HEK293 (cell line): ENCODE measurements around the gene RALGAPA1.

Experiments
- CTCF ChIP-seq: fragments of 450-650 bp; formaldehyde crosslinking; IDR thresholded peaks from 2 replicates; pipeline ENCODE4 v1.5.1; 2016; ENCODE audit warnings: missing biosample characterization, missing genetic modification characterization
- EGR2 ChIP-seq: fragments of 450-650 bp; formaldehyde crosslinking; IDR thresholded peaks from 2 replicates; pipeline ENCODE4 v1.5.1; 2016; ENCODE audit warnings: low read depth, missing biosample characterization, missing genetic modification characterization
- ZFHX2 ChIP-seq: fragments of 450-650 bp; formaldehyde crosslinking; conservative IDR thresholded peaks from 2 replicates; pipeline ENCODE4 v1.5.1; 2016; ENCODE audit warnings: missing biosample characterization, missing genetic modification characterization
- ZNF175 ChIP-seq: fragments of 450-650 bp; formaldehyde crosslinking; IDR thresholded peaks from 2 replicates; pipeline ENCODE4 v1.5.1; 2016; ENCODE audit warnings: missing biosample characterization, missing genetic modification characterization
- ZNF510 ChIP-seq: fragments of 450-650 bp; formaldehyde crosslinking; IDR thresholded peaks from 2 replicates; pipeline ENCODE4 v1.5.1; 2018; ENCODE audit warnings: mild to moderate bottlenecking, missing genetic modification characterization, missing biosample characterization; ENCODE audit not compliant: insufficient replicate concordance
- ZNF639 ChIP-seq: fragments of 450-650 bp; formaldehyde crosslinking; IDR thresholded peaks from 2 replicates; pipeline ENCODE4 v1.5.1; 2016; ENCODE audit warnings: missing biosample characterization, missing genetic modification characterization
- ZNF76 ChIP-seq: fragments of 450-650 bp; formaldehyde crosslinking; IDR thresholded peaks from 2 replicates; pipeline ENCODE4; 2016; ENCODE audit warnings: low read depth, missing biosample characterization, missing genetic modification characterization, borderline replicate concordance
- TF ChIP-seq, protein P1 (sequence below): fragments of 450-650 bp; formaldehyde crosslinking; IDR thresholded peaks from 2 replicates; pipeline ENCODE4 v1.5.1; 2016; ENCODE audit warnings: missing biosample characterization, missing genetic modification characterization

DNA sequence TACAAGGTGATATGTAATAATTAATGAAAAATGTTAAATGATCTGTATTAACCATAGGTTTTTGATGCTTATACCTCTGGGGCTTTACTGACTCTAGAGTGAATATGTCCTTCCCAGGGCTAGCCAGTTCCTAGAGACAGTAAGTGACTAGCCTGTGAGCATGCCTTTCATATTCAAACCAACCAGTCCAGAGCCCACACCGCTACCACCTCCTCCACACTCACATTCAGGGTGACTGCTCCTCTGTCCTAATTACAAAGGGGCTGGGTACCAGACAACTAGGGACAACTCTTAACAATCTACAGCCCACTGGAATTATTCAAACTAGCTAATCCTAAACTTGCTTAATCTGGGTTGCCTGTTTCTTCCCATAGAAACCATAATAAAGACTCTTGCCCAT lies 49.0 kb downstream of the RALGAPA1 start:
- TF ChIP-seq, protein P1, sequence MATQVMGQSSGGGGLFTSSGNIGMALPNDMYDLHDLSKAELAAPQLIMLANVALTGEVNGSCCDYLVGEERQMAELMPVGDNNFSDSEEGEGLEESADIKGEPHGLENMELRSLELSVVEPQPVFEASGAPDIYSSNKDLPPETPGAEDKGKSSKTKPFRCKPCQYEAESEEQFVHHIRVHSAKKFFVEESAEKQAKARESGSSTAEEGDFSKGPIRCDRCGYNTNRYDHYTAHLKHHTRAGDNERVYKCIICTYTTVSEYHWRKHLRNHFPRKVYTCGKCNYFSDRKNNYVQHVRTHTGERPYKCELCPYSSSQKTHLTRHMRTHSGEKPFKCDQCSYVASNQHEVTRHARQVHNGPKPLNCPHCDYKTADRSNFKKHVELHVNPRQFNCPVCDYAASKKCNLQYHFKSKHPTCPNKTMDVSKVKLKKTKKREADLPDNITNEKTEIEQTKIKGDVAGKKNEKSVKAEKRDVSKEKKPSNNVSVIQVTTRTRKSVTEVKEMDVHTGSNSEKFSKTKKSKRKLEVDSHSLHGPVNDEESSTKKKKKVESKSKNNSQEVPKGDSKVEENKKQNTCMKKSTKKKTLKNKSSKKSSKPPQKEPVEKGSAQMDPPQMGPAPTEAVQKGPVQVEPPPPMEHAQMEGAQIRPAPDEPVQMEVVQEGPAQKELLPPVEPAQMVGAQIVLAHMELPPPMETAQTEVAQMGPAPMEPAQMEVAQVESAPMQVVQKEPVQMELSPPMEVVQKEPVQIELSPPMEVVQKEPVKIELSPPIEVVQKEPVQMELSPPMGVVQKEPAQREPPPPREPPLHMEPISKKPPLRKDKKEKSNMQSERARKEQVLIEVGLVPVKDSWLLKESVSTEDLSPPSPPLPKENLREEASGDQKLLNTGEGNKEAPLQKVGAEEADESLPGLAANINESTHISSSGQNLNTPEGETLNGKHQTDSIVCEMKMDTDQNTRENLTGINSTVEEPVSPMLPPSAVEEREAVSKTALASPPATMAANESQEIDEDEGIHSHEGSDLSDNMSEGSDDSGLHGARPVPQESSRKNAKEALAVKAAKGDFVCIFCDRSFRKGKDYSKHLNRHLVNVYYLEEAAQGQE (tag by site-specific recombination): no peak
- TF ChIP-seq CTCF: no peak
- TF ChIP-seq EGR2 (tag by site-specific recombination): no peak
- no peak for TF ChIP-seq ZNF639 (tag by site-specific recombination)
- TF ChIP-seq ZNF175 (tag by site-specific recombination): no peak
- TF ChIP-seq ZFHX2 (tag by site-specific recombination): no peak
- TF ChIP-seq ZNF76 (tag by site-specific recombination): no peak
- no peak for TF ChIP-seq ZNF510 (tag by site-specific recombination)
